ENCODE results near the gene KLHDC4.

GRCh38 chr16:87791295-87792204 lies 25.8 kb upstream of the KLHDC4 start:
- no peak for TF ChIP-seq CTCF (IDR thresholded peaks at IDR 0.05)
- no peak for TF ChIP-seq POLR2A (IDR thresholded peaks at IDR 0.05)
- no peak for TF ChIP-seq POLR2AphosphoS5 (IDR thresholded peaks at IDR 0.05)
